HepG2 (cell line): Measurements from ENCODE around the gene MAT2A. TPM values are rescaled to one million over a fixed set of nuclear protein-coding genes. Genes with fewer than 3 reads are reported as not detected.

Experiments
- ARID3A ChIP-seq: IDR thresholded peaks from 2 replicates; pipeline ENCODE4 v1.6.1; 2012; ENCODE audit warnings: low read depth, low read length, improper control_type of control experiment
- GPN1 ChIP-seq: sonication (generic); formaldehyde crosslinking; IDR thresholded peaks from 2 replicates; pipeline ENCODE4 v1.5.1; 2020; ENCODE audit warnings: missing genetic modification reagents, borderline replicate concordance
- HNF4A ChIP-seq: sonication (generic); formaldehyde crosslinking; IDR thresholded peaks from 2 replicates; pipeline ENCODE4 v1.4.0; 2020; ENCODE audit warnings: missing genetic modification reagents
- HNRNPUL1 ChIP-seq: fragments of 200-400 bp; formaldehyde crosslinking; IDR thresholded peaks from 2 replicates; pipeline ENCODE4 v1.6.1; 2017; ENCODE audit warnings: low read depth, mild to moderate bottlenecking, low read length, moderate library complexity
- HOXA9 ChIP-seq: sonication (generic); formaldehyde crosslinking; IDR thresholded peaks from 2 replicates; pipeline ENCODE4 v1.8.1; 2022; ENCODE audit warnings: missing genetic modification reagents, mild to moderate bottlenecking, moderate library complexity, borderline replicate concordance
- ISL2 ChIP-seq: sonication (generic); formaldehyde crosslinking; IDR thresholded peaks from 2 replicates; pipeline ENCODE4 v1.5.0; 2020; ENCODE audit warnings: missing genetic modification reagents
- NBN ChIP-seq: fragments of 450-650 bp; conservative IDR thresholded peaks from 2 replicates; pipeline ENCODE4 v1.6.1; 2017
- NCOA5 ChIP-seq: sonication (generic); formaldehyde crosslinking; IDR thresholded peaks from 2 replicates; pipeline ENCODE4 v1.4.0; 2020; ENCODE audit warnings: missing genetic modification reagents
- PAWR ChIP-seq: sonication (generic); formaldehyde crosslinking; IDR thresholded peaks from 2 replicates; pipeline ENCODE4 v1.4.0; 2020; ENCODE audit warnings: missing genetic modification reagents, mild to moderate bottlenecking, borderline replicate concordance
- POLR2G ChIP-seq: fragments of 200-400 bp; formaldehyde crosslinking; IDR thresholded peaks from 2 replicates; pipeline ENCODE4 v1.6.1; 2018; ENCODE audit warnings: mild to moderate bottlenecking, low read depth, low read length, moderate library complexity
- RFX5 ChIP-seq: IDR thresholded peaks from 2 replicates; pipeline ENCODE4 v1.6.1; 2011; ENCODE audit warnings: low read depth, low read length, improper control_type of control experiment
- SOX5 ChIP-seq: IDR thresholded peaks from 2 replicates; pipeline ENCODE4 v1.6.1; 2016; ENCODE audit warnings: borderline replicate concordance
- TEAD3 ChIP-seq: optimal IDR thresholded peaks from 2 replicates; pipeline ENCODE3; 2016; ENCODE audit warnings: borderline replicate concordance
- TP53 ChIP-seq: sonication (generic); formaldehyde crosslinking; conservative IDR thresholded peaks from 2 replicates; pipeline ENCODE4 v1.4.0; 2020; ENCODE audit warnings: missing genetic modification reagents
- TRIM24 ChIP-seq: sonication (generic); formaldehyde crosslinking; IDR thresholded peaks from 2 replicates; pipeline ENCODE4 v1.8.0; 2022; ENCODE audit warnings: mild to moderate bottlenecking, missing genetic modification reagents
- XRCC5 ChIP-seq: fragments of 200-400 bp; formaldehyde crosslinking; optimal IDR thresholded peaks from 2 replicates; pipeline ENCODE3; 2017; ENCODE audit warnings: mild to moderate bottlenecking, low read length
- ZNF143 ChIP-seq: sonication (generic); formaldehyde crosslinking; IDR thresholded peaks from 2 replicates; pipeline ENCODE4 v1.4.0; 2020; ENCODE audit warnings: missing genetic modification reagents
- ZNF260 ChIP-seq: sonication (generic); formaldehyde crosslinking; IDR thresholded peaks from 2 replicates; pipeline ENCODE4 v1.4.0; 2020; ENCODE audit warnings: missing genetic modification reagents, low read depth, mild to moderate bottlenecking, borderline replicate concordance
- ZNF30 ChIP-seq: sonication (generic); formaldehyde crosslinking; IDR thresholded peaks from 2 replicates; pipeline ENCODE4 v1.5.0; 2020; ENCODE audit warnings: mild to moderate bottlenecking, missing genetic modification reagents
- ZNF343 ChIP-seq: sonication (generic); formaldehyde crosslinking; IDR thresholded peaks from 2 replicates; pipeline ENCODE4 v1.4.0; 2020; ENCODE audit warnings: mild to moderate bottlenecking, missing genetic modification reagents
- ZNF619 ChIP-seq: sonication (generic); formaldehyde crosslinking; IDR thresholded peaks from 2 replicates; pipeline ENCODE4 v1.4.0; 2020; ENCODE audit warnings: mild to moderate bottlenecking, missing genetic modification reagents
- ZNF644 ChIP-seq: IDR thresholded peaks from 2 replicates; pipeline ENCODE4 v1.6.1; 2016; ENCODE audit warnings: low read depth
- ZNF652 ChIP-seq: IDR thresholded peaks from 2 replicates; pipeline ENCODE4 v1.6.1; 2016; ENCODE audit warnings: low read depth, borderline replicate concordance
- ZNF674 ChIP-seq: sonication (generic); formaldehyde crosslinking; IDR thresholded peaks from 2 replicates; pipeline ENCODE4 v1.5.0; 2020; ENCODE audit warnings: low read depth, mild to moderate bottlenecking, missing genetic modification reagents
- ZNF775 ChIP-seq: sonication (generic); formaldehyde crosslinking; IDR thresholded peaks from 2 replicates; pipeline ENCODE4 v1.4.0; 2020; ENCODE audit warnings: missing genetic modification reagents, mild to moderate bottlenecking, moderate library complexity, borderline replicate concordance
- polyA plus RNA-seq, 8 experiments: library from polyadenylated mRNA; depleted of rRNA in 3 of 8; stranded (reverse) in 7 of 8; unstranded in 1 of 8; fragments of >200 nt; fragmentation: Illumina TruSeq in 4 of 8; extraction: Trizol in 4 of 8; gene quantifications; 2 replicates each; pipeline versions ENCODE4 v1.2.1 to v1.2.3, GENCODE V29; 2011 to 2016; ENCODE audit warnings: low read depth in 4 of 8, missing spikeins in 1 of 8, mixed read lengths in 1 of 8; ENCODE audit not compliant: insufficient read depth in 1 of 8
- total RNA-seq, 5 experiments: library from RNA; depleted of rRNA; stranded (reverse); fragments of >200 nt; fragmentation: Illumina TruSeq; extraction: Trizol; gene quantifications; 2 replicates each; pipeline ENCODE4 v1.2.3, GENCODE V29; 2016; ENCODE audit warnings: low read depth in 1 of 5
- TF ChIP-seq, protein P1 (sequence below): sonication (generic); formaldehyde crosslinking; IDR thresholded peaks from 2 replicates; pipeline ENCODE4 v1.8.0; 2023; ENCODE audit warnings: mild to moderate bottlenecking, missing genetic modification reagents
- TF ChIP-seq, protein P2 (sequence below): IDR thresholded peaks from 2 replicates; pipeline ENCODE4 v1.6.1; 2018; ENCODE audit warnings: missing genetic modification reagents, mild to moderate bottlenecking, missing compliant biosample characterization

MAT2A gene
- total and polyA plus RNA-seq, 2 of the 13 experiments (the other 11 are each of a cell fraction or from before 2014, with no cell fraction given), result 155 to 331 TPM

DNA sequence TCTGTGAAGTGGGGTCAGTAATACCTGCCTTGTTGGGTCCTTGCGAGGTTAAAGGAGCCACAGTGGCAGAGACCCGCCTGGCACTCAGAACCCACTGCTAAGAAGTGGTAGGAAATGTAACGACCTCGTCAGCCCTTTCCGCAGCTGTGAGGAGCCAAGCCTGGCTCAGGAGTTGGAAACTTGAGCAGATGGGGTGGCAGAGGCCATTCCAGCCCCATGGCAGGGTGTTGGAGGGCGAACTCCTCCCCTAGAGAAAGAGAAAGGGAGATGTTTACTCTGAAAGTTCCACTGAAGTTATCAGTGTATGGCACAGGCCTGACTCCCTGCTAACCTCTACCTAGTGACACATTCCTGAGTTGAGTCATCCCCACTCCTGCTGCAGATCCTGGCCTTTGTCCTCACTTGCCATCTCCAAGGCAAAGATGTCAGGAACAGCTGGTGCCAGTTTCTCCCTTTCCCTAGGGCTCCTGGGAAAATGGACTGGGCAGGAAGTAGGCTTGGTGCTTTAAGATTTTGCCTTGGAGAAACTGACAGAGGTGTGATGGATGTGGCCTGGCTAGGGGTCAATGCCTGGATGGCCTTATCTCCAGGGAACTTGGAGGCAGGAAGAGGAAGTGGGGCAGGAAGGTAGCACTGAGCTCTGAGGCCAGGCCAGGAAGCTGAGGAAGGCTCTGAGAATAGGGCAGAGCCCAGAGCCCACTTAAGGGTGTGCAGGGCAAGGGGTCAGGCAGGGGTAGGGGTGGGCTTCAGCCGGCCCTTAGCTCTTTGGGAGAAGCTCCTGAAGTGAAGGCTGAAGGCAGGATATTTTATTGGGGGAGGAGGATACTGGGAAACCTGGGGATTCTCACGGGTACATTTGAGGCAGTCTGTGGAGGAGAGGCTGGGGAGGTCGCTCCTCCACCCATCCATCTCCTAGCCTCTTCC is 46.2 kb downstream of the MAT2A start (continued):
- TF ChIP-seq HNF4A (peak; percentile 83), ZNF143 (CRISPR knock-in tag) (peak; percentile 79), ZNF260 (CRISPR knock-in tag) (no peak), ZNF644 (CRISPR knock-in tag) (peak; percentile 73; the same call in 1 of the 2 replicates), ZNF652 (CRISPR knock-in tag) (no peak; the same call in 1 of the 2 replicates), ZNF30 (CRISPR knock-in tag) (no peak), ZNF775 (peak; percentile 95; the same call in 1 of the 2 replicates), ISL2 (CRISPR knock-in tag) (no peak), NBN (no peak), POLR2G (peak; percentile 75), ZNF343 (CRISPR knock-in tag) (peak; percentile 78), ARID3A (peak; percentile 68), ZNF674 (no peak), ZNF619 (CRISPR knock-in tag) (peak; percentile 92), HOXA9 (CRISPR knock-in tag) (no peak), NCOA5 (CRISPR knock-in tag) (no peak), SOX5 (CRISPR knock-in tag) (peak; percentile 85), TRIM24 (CRISPR knock-in tag) (no peak), GPN1 (no peak; the same call in 1 of the 2 replicates), RFX5 (peak; percentile 75), HNRNPUL1 (no peak), TP53 (CRISPR knock-in tag) (no peak), XRCC5 (peak; percentile 78), TEAD3 (CRISPR knock-in tag) (peak; percentile 99), PAWR (CRISPR knock-in tag) (no peak)
- TF ChIP-seq, protein P1, sequence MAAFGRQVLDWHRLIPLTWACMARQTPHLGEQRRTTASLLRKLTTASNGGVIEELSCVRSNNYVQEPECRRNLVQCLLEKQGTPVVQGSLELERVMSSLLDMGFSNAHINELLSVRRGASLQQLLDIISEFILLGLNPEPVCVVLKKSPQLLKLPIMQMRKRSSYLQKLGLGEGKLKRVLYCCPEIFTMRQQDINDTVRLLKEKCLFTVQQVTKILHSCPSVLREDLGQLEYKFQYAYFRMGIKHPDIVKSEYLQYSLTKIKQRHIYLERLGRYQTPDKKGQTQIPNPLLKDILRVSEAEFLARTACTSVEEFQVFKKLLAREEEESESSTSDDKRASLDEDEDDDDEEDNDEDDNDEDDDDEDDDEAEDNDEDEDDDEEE (CRISPR knock-in tag), result peak; percentile 72; the same call in 1 of the 2 replicates
- TF ChIP-seq, protein P2, sequence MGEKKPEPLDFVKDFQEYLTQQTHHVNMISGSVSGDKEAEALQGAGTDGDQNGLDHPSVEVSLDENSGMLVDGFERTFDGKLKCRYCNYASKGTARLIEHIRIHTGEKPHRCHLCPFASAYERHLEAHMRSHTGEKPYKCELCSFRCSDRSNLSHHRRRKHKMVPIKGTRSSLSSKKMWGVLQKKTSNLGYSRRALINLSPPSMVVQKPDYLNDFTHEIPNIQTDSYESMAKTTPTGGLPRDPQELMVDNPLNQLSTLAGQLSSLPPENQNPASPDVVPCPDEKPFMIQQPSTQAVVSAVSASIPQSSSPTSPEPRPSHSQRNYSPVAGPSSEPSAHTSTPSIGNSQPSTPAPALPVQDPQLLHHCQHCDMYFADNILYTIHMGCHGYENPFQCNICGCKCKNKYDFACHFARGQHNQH (CRISPR knock-in tag), result peak; percentile 42; the same call in 1 of the 2 replicates
